ENCODE results near the gene SYNGR3.

SYNGR3 gene

GRCh38 chr16:1976951-1977874 lies 12.6 kb upstream of the SYNGR3 start:
- no peak for DNase-seq

GRCh38 chr16:1977875-1978268 lies 11.9 kb upstream of the SYNGR3 start:
- DNase-seq = no peak

GRCh38 chr16:1978476-1979120 lies 11.2 kb upstream of the SYNGR3 start:
- DNase-seq = no peak

- DNase-seq = peak; percentile 47
These were observed 10.3 kb upstream of the SYNGR3 start for GRCh38 chr16:1979271-1980029.

- no peak for DNase-seq
These were observed 9.6 kb upstream of the SYNGR3 start for GRCh38 chr16:1980030-1980769.

GRCh38 chr16:1980770-1981087 lies 9.0 kb upstream of the SYNGR3 start:
- DNase-seq = no peak

GRCh38 chr16:1981398-1981836 lies 8.4 kb upstream of the SYNGR3 start, which contains the start of gene NOXO1:
NOXO1 (minus strand) TSS chr16:1981469; CDS start chr16:1981179, 290 bp downstream.
- DNase-seq = no peak

GRCh38 chr16:1982013-1982433 lies 7.7 kb upstream of the SYNGR3 start:
- no peak for DNase-seq

GRCh38 chr16:1982991-1983543 lies 6.7 kb upstream of the SYNGR3 start:
- DNase-seq = no peak

- peak; percentile 70 for DNase-seq
These were observed 6.0 kb upstream of the SYNGR3 start, which contains the start of gene GFER for GRCh38 chr16:1983544-1984346. GFER (plus strand) TSS chr16:1984193; CDS start chr16:1984219, 26 bp downstream.

- DNase-seq = no peak
These were observed 5.2 kb upstream of the SYNGR3 start for GRCh38 chr16:1984347-1985225.

- no peak for DNase-seq
These were observed 4.2 kb upstream of the SYNGR3 start for GRCh38 chr16:1985466-1986150.

GRCh38 chr16:1987198-1987597 lies 2.6 kb upstream of the SYNGR3 start:
- no peak for DNase-seq

GRCh38 chr16:1990101-1990350 lies 256 bp downstream of the SYNGR3 start:
- no peak for DNase-seq

GRCh38 chr16:1990351-1991134 lies 773 bp downstream of the SYNGR3 start:
- DNase-seq = no peak

GRCh38 chr16:1991135-1991551 lies 1.4 kb downstream of the SYNGR3 start:
- no peak for DNase-seq

- no peak for DNase-seq
These were observed 1.8 kb downstream of the SYNGR3 start for GRCh38 chr16:1991588-1991947.

GRCh38 chr16:1991948-1992703 lies 2.4 kb downstream of the SYNGR3 start:
- DNase-seq = peak; percentile 52

All from NCI-H774 (cell line).